ENCODE results near the gene COL27A1. TPM values are rescaled to one million over a fixed set of nuclear protein-coding genes. Genes with fewer than 3 reads are reported as not detected.
A peak's percentile ranks its signal among the peaks of the same experiment; 100 is the strongest.

Gene COL27A1
- total RNA-seq, 1 donor from 2014 or later: 9.3 TPM

DNA sequence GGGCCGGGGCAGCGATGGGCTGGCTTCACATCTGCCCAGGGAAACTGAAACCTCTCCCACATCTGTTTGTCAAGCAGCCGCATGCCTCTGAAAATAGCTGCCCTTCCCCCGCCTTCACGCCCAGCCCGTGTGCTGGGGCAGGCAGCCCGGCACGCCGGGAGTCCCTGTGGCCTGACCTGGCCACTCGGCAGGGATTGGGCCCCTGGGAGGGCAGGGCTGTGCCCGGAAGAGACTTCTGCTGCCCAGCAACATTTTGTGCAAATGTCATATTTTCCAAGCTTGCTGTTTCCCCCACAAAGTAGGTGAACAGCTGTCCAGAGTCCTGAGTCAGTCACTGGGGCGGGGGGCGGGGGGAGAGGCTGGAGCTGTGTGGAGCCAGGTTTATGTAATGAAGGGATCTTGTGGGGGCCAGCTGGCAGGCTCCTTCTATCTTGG is 8.2 kb downstream of the COL27A1 start:
- H3K4me3 ChIP-seq: peak overlapping the region; percentile 10 to 54
- peak overlapping the region; percentile 42 to 74 for H3K27ac ChIP-seq
- intact Hi-C loops (cut with DNase I): no loop called here
- TF ChIP-seq, protein P1, sequence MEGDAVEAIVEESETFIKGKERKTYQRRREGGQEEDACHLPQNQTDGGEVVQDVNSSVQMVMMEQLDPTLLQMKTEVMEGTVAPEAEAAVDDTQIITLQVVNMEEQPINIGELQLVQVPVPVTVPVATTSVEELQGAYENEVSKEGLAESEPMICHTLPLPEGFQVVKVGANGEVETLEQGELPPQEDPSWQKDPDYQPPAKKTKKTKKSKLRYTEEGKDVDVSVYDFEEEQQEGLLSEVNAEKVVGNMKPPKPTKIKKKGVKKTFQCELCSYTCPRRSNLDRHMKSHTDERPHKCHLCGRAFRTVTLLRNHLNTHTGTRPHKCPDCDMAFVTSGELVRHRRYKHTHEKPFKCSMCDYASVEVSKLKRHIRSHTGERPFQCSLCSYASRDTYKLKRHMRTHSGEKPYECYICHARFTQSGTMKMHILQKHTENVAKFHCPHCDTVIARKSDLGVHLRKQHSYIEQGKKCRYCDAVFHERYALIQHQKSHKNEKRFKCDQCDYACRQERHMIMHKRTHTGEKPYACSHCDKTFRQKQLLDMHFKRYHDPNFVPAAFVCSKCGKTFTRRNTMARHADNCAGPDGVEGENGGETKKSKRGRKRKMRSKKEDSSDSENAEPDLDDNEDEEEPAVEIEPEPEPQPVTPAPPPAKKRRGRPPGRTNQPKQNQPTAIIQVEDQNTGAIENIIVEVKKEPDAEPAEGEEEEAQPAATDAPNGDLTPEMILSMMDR (IDR thresholded peaks at IDR 0.05): no peak
- H3K36me3 ChIP-seq: no peaks in the 10 kb centered on the region
- H3K27me3 ChIP-seq: no peaks in the 10 kb centered on the region
- H3K4me1 ChIP-seq: peaks cover 0 to 28% of the 10 kb centered on the region in 2 donors
- H3K9me3 ChIP-seq: no peaks in the 10 kb centered on the region
- DNase-seq (ENCODE audit: low spot score in 2 of 2): peak; percentile 66 to 90

DNA sequence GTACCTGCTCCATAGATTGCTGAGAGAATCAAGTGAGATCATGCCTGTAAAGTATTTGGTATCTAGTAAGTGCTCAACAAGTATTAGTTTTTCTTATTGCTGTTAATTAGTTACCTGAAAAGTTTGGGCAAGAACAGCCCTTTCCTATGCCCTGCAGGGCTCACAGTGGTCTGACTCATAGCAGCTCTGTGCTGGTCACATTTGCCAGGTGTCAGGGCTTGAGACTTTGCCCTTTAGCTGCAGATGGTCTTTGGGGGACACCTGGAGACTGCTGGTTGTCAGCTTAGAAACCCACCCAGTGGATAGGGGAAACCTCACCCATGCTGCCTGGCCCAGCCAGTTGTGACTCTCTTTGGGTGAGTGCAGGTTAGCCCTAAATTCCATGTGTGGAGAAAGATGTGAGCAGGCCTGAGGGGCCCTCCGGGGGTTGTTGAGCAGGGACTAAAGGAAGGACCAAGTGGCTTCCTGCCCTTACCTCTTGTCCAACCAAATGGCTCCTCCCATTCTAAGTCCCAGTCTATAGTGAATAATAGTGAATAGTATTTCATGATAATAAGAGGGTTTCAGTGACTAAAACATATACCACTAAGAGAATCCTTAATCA is 9.0 kb downstream of the COL27A1 start:
- DNase-seq (ENCODE audit: low spot score in 2 of 2): no peak
- Histone ChIP-seq H3K27ac (peak overlapping the region; percentile 0 to 64), H3K9me3 (no peaks in the 10 kb centered on the region), H3K4me3 (no peak overlapping the region), H3K36me3 (no peaks in the 10 kb centered on the region), H3K27me3 (no peaks in the 10 kb centered on the region), H3K4me1 (peaks cover 2 to 35% of the 10 kb centered on the region in 2 donors)
- TF ChIP-seq, protein P1 (IDR thresholded peaks at IDR 0.05): no peak
- intact Hi-C loops (cut with DNase I): no loop called here

DNA sequence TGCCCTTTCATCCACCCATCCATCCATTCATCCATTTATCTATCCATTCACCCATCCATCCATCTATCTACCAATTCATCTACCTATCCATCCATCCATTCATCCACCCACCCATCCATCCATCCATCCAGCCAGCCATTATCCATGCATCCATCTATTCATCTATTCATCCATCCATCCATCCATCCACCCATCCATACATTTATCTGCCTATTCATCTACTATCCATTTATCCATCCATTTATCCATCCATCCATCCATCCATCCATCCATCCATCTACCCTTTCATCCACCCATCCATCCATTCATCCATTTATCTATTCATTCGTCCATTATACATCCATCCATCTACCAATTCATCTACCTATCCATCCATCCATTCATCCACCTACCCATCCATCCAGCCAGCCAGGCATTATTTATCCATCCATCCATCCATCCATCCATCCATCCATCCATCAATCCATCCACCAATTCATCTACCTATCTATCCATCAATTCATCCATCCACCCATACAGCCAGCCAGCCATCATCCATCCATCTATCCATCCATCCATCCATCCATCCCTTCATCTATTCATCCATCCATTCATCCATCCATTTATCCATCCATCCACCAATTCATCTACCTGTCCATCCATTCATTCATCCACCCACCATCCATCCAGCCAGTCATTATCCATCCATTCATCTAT is 10.2 kb downstream of the COL27A1 start:
- Histone ChIP-seq H3K27me3 (no peaks in the 10 kb centered on the region), H3K4me1 (peaks cover 8 to 45% of the 10 kb centered on the region in 2 donors), H3K9me3 (no peaks in the 10 kb centered on the region), H3K27ac (no peak overlapping the region), H3K36me3 (no peaks in the 10 kb centered on the region), H3K4me3 (no peak overlapping the region)
- DNase-seq (ENCODE audit: low spot score in 2 of 2): no peak
- TF ChIP-seq, protein P1 (IDR thresholded peaks at IDR 0.05): no peak
- intact Hi-C loops (cut with DNase I): no loop called here

DNA sequence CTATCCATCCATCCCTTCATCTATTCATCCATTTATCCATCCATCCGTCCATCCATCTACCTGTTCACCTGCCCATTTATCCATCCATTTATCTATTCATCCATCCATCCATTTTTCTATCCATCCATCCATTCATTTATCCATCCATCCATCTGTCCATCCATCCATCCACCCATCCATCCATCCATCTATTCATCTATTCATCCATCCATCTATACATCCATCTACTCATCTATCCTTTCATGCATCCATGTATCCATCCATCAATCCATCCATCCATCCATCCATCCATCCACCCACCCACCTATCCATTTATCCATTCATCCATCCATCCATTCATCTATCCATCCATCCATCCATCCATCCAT is 10.8 kb downstream of the COL27A1 start:
- Histone ChIP-seq H3K4me3 (no peak overlapping the region), H3K27me3 (no peaks in the 10 kb centered on the region), H3K27ac (peak overlapping the region in 1 of 2 donors; percentile 67), H3K36me3 (no peaks in the 10 kb centered on the region), H3K4me1 (peaks cover 8 to 46% of the 10 kb centered on the region in 2 donors), H3K9me3 (no peaks in the 10 kb centered on the region)
- intact Hi-C loops (cut with DNase I): no loop called here
- no peak for DNase-seq (ENCODE audit: low spot score in 2 of 2)
- TF ChIP-seq, protein P1 (IDR thresholded peaks at IDR 0.05): no peak

DNA sequence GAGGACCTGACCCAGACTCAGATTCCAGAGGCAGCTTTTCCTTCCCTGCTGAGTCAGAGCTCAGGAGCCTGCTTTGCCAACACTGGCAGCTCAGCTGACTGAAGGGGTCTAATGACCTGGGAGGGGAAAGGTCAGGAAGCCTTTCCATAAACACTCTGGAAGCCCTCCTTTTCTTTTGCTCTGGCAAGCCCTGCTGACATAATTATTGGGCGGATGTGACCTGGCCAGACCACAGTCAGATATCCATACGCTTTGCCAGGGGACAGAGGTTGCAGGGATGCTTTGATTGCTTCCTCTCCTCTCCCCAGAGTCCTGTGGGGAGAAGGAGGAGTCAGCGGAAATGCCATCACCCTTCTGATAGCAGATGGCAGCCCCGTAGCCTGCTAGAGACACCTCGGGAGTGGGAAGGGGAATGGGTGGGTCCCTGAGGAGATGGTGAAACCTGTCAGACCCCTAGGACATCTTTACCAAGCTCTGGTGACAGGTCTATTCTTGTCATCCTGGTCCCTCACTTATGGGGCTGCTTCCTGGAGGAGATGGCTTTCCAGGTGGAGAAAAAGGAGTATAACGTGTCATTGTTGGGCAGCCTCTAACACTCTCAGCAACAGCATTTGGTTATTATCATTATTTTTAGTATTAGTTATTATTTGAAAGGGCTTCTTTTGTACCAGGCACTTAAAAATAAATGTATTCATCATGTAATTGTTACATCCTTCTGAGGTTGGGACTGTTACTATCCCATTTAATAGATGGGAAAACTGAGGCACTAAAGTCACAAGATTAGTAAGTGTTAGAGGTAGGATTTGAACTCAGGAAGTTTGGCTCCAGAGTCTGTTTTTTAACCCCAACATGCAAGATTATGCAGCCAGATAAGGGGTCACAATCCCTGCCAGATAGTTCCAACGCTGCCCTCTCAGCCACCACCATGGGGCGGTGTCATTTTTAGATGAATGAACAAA is 11.6 kb downstream of the COL27A1 start:
- H3K9me3 ChIP-seq: no peaks in the 10 kb centered on the region
- H3K27ac ChIP-seq: peak overlapping the region; percentile 66 to 67
- peaks cover 8 to 46% of the 10 kb centered on the region in 2 donors for H3K4me1 ChIP-seq
- H3K4me3 ChIP-seq: no peak overlapping the region
- TF ChIP-seq, protein P1 (IDR thresholded peaks at IDR 0.05): no peak
- no peaks in the 10 kb centered on the region for H3K27me3 ChIP-seq
- DNase-seq (ENCODE audit: low spot score in 2 of 2): no peak
- H3K36me3 ChIP-seq: no peaks in the 10 kb centered on the region
- intact Hi-C loops (cut with DNase I): no loop called here
